Stimulated activated CD4-positive, alpha-beta T cell treated with anti-CD3 and anti-CD28 coated beads, Interleukin-1b, Interleukin-23, amount 100 ng/mL, for 48 hours (primary cell): ENCODE data around the gene EEF1G.

Source experiments
- DNase-seq: peaks from one replicate; pipeline ENCODE4 v3.0.0-alpha.2; 2020

Gene EEF1G

DNA sequence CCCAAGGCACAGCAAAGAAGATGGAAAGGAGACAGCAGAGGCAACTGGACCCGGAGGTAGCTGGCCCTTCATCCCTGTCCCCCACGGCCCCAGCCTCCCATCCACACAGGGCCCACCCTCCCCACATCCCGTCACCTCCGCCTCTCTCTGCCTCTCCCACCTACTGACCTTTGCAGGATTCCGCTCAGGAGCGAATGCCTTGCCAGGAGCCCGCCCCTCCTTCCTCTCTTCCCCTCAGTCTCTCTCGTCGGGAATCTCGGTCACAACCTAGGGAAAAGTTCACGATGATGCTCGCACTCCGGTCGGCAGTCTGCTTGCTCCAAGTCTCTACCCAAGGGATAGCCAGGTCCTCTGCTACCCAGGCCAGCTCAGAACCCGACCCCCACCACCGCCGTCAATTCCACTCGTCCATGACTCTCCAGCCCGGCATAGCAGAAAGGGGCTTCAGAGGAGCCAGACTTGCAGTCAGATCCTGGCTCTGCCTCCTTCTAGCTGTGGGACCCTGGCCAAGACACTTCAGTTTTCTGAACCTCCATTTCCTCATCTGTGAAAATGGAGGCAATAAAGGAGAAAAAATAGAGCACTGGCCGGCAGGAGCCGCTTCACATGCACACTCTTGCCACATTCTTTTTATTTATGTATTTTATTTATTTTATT lies 37.3 kb downstream of the EEF1G start:
- no peak for DNase-seq

DNA sequence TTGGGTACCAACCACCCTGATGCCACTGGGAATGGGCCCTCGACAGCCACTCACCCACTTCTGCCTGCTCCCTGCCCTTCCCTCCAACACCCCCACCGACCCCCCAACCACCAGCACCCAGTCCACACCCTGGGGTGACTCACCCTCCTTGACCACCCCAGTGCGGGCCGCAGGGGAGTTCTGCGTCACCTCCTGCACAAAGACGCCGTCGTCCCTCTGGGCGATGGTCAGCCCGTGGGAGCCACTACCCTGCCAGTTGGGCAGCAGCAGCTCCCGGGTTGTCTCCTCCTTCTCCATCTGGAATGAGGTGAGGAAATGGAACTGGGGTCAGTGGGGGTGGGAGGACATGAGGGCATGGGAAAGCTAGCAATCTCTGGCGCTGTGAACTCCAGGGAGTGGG lies 37.9 kb downstream of the EEF1G start:
- DNase-seq: no peak

DNA sequence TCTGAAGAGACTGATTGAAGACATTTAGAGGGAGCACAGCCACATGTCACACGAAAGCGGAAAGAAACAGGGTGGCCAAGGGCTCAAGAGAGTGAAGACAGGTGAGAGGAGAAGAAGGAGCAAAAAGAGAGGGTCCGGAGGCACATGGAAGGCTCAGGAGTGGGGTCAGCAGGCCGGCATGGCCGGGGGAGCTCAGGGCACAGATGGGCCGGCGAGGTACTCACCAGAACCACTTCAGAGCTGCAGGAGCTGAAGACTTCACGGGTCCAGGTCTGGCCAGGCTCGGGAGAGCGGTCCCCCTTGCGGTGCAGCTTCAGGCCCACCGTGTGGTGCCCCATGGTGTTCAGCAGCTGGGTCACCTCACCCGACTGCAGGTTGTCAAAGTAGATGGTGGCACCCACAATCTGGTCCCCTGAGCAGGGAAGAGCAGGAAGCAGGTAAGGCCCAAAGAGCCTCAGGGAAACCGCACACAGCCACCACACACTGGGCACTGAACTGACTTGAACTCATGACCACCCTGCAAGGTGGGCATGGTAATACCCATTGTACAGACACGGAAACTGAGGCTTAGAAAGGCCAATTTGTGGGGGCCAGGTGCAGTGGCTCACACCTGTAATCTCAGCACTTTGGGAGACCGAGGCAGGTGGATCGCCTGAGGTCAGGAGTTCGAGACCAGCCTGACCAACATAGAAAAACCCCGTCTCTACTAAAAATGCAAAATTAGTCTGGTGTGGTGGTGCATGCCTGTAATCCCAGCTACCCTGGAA lies 38.7 kb downstream of the EEF1G start:
- DNase-seq: no peak

DNA sequence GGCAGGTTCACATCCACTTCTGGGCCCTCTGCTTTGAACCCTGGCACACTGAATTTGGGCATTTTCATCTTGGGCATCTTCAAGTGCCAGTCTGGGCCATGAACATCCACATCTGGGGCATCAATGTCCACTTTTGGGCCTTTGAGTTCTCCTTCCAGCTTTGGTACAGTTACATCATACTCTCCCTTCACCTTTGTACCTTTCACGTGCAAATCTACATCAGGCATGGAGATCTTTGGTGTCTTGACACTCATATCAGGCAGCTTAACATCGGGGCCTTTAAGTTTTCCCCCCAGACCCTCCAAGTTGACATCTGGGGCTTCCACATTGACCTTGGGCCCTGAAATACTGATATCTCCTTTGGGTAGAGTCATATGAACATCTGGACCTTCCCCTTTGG lies 41.6 kb downstream of the EEF1G start:
- DNase-seq: no peak

DNA sequence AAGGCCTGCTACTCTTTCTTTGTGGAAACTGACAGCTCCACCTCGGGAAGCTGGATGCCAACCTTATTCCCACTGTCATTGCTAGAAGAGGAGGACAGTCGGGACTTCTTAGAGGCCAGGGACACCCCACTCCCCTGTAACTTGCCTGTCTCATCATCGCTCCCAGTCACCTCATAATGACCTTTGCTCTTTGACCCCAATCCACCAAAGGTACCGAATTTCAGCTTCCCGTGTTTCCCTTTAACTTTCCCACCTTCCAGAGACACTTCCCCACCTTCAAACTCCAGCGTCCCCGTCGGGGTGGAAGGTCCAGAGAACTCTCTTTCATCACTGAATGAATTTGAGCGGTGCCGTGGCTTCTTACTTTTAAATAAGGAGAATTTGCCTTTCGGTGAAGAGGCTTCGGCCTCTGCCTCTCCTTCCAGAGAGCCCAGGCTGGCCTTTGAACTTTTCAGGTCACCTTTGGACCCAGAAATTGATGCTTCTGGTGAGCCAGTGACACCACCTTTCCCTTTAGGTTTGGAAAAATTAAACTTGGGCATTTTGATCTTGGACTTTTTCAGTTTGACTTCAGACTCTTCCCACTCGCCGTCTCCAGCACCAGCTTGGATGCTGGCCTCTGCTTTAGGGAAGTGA lies 56.8 kb downstream of the EEF1G start:
- DNase-seq: no peak

DNA sequence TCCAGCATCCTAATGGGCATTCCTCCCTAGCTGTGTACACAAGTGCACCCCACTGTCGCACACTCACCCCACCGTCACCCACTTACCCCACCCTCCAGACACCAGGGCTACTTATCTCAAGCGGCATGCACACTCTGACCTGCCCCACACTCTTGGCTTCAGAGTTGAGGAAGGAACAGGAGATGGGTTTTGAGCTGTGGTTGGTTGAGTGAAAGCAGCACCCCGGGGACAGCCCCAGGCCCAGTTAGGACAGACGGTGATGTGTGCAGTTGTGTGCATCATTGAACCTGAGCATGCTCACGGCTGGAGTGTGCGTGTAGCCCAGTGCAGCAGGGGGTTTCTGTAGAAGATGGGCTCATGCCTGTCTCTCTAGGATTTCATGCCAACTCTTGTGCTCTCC lies 59.5 kb downstream of the EEF1G start:
- DNase-seq: no peak

DNA sequence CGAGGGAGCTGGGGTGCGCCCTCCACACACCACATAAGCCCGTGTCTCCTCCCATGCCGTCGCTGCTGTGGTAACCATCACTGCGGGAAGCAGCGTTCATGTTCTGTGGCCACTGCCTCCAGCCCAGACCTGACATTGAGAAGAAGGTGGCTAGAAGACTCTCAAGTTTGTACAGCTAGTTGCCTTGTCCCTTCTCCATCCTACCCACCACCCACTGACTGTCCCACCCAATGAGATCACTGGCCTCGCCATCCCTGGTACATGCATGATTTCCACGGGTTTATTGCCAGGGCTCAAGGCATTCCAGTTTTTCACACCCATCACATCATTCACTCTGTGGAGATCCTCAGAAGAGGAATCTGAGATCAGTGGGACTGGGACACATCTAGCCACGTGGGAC lies 60.1 kb downstream of the EEF1G start:
- DNase-seq: no peak

DNA sequence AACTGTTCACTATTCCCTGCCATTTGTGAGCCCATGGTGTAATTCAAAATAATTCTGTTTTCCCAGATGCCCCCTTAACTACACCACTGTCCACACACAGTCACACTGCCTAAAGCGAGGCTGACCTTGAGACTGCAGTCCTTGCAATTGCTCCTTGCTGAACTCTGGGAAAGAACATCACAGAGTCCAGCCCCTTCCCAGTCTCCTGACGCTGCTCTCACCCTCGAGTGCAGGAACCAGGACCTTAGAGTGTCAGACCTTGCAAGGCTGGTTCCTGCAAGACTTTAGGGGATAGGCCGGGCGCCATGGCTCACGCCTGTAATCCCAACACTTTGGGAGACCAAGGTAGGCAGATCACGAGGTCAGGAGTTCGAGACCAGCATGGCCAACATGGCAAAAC lies 60.7 kb downstream of the EEF1G start:
- no peak for DNase-seq
